ENCODE measurements around the gene DUSP15.
"Not testable (repeated sequence)": the region's sequence is repeated elsewhere in the genome, so short reads cannot be mapped to it uniquely, and the experiment has no call there.

DUSP15 gene

GRCh38 chr20:31869942-31870725, at the start of gene DUSP15, which contains the start of gene TTLL9:
Gene DUSP15 (minus strand): TSS chr20:31870527. CDS start chr20:31870337, 190 bp downstream.
Gene TTLL9 (plus strand): TSS chr20:31870634. CDS start chr20:31871127, 493 bp downstream.
- DNase-seq, result peak in 1 of 2 experiments; percentile 78

- peak in 1 of 2 experiments; percentile 32 for DNase-seq
Measured at GRCh38 chr20:31919410-31920155, 49.3 kb upstream of the DUSP15 start.

- no peak for DNase-seq
Measured at GRCh38 chr20:31918466-31919105, 48.3 kb upstream of the DUSP15 start.

- DNase-seq, result not testable (repeated sequence)
Measured at GRCh38 chr20:31917962-31918412, 47.7 kb upstream of the DUSP15 start.

GRCh38 chr20:31916708-31917107, 46.4 kb upstream of the DUSP15 start:
- DNase-seq, result no peak

GRCh38 chr20:31915491-31916280, 45.4 kb upstream of the DUSP15 start:
- no peak for DNase-seq

GRCh38 chr20:31914170-31914569, 43.8 kb upstream of the DUSP15 start:
- DNase-seq, result no peak

GRCh38 chr20:31913431-31914157, 43.3 kb upstream of the DUSP15 start:
- no peak for DNase-seq

- DNase-seq, result no peak
Measured at GRCh38 chr20:31910071-31910803, 39.9 kb upstream of the DUSP15 start.

GRCh38 chr20:31909253-31910070, 39.1 kb upstream of the DUSP15 start:
- DNase-seq, result no peak

GRCh38 chr20:31908424-31908823, 38.1 kb upstream of the DUSP15 start:
- DNase-seq, result no peak

GRCh38 chr20:31908016-31908415, 37.7 kb upstream of the DUSP15 start:
- DNase-seq, result no peak

GRCh38 chr20:31907046-31907445, 36.7 kb upstream of the DUSP15 start:
- no peak for DNase-seq

- DNase-seq, result no peak
Measured at GRCh38 chr20:31906001-31906400, 35.7 kb upstream of the DUSP15 start.

GRCh38 chr20:31903627-31904386, 33.5 kb upstream of the DUSP15 start:
- DNase-seq, result no peak

- DNase-seq, result no peak
Measured at GRCh38 chr20:31901615-31902014, 31.3 kb upstream of the DUSP15 start.

- DNase-seq, result no peak
Measured at GRCh38 chr20:31897541-31897940, 27.2 kb upstream of the DUSP15 start.

GRCh38 chr20:31896049-31896448, 25.7 kb upstream of the DUSP15 start:
- no peak for DNase-seq

- peak; percentile 74 to 83 for DNase-seq
Measured at GRCh38 chr20:31894980-31895675, 24.8 kb upstream of the DUSP15 start.
